Panc1 (cell line): ENCODE measurements around the gene OTULINL. TPM values are rescaled to one million over a fixed set of nuclear protein-coding genes. Genes with fewer than 3 reads are reported as not detected.

ENCODE experiments used
- ATAC-seq: fragments of 200-7000 bp; cut with Tn5 transposase; 2 replicates; pipeline ENCODE4 v1.9.1; 2020; ENCODE audit warnings: mild to moderate bottlenecking, moderate library complexity
- Bru-seq: library from RNA; stranded (reverse); fragments of 400-500 nt; gene quantifications from one replicate; lab custom pipeline; 2021; lab: Mats Ljungman, UMichigan
- BruChase-seq, 2 experiments: library from RNA; stranded (reverse); fragments of 400-500 nt; gene quantifications; one replicate each; lab custom pipeline; 2021; lab: Mats Ljungman, UMichigan
- BruUV-seq: library from RNA; stranded (reverse); fragments of 400-500 nt; replicated peaks from 2 replicates; lab custom pipeline; 2021; lab: Mats Ljungman, UMichigan
- CTCF ChIA-PET: fragments of 300-600 bp; sonication (Branson Sonifier 250); formaldehyde crosslinking; loops from one replicate; lab custom pipeline; 2022; ENCODE audit warnings: antibody characterized with exemption; lab: Charles Lee
- POLR2A ChIA-PET: fragments of 300-600 bp; sonication (Branson Sonifier 250); formaldehyde crosslinking; loops from one replicate; lab custom pipeline; 2022; ENCODE audit warnings: antibody characterized with exemption; lab: Charles Lee
- DNase-seq: peaks from one replicate; pipeline ENCODE4 v3.0.0-alpha.2; 2010; ENCODE audit warnings: low read depth, low spot score
- H3K27ac ChIP-seq: 2 replicates; pipeline ENCODE4 v1.5.1; 2011; ENCODE audit warnings: mild to moderate bottlenecking, low read length, inconsistent platforms
- H3K27me3 ChIP-seq: fragments of 200-500 bp; sonication (Bioruptor generic); 2 replicates; pipeline ENCODE4 v1.6.0; 2014; ENCODE audit warnings: low read length, inconsistent platforms; ENCODE audit not compliant: control insufficient read depth, insufficient read depth
- H3K36me3 ChIP-seq: fragments of 200-500 bp; sonication (Bioruptor generic); 2 replicates; pipeline ENCODE4 v1.5.1; 2014; ENCODE audit warnings: inconsistent platforms, mild to moderate bottlenecking, low read length, moderate library complexity; ENCODE audit not compliant: control insufficient read depth, insufficient read depth
- H3K4me1 ChIP-seq: 2 replicates; pipeline ENCODE4 v1.5.1; 2011; ENCODE audit warnings: inconsistent platforms, mild to moderate bottlenecking, low read length, moderate library complexity; ENCODE audit not compliant: control insufficient read depth, insufficient read depth
- H3K4me3 ChIP-seq, 2 experiments: 2 replicates each; pipeline ENCODE4 v1.5.1; 2011 to 2012; ENCODE audit warnings: low read depth in 2 of 2, low read length in 2 of 2, mild to moderate bottlenecking in 2 of 2, inconsistent platforms in 1 of 2, moderate library complexity in 1 of 2
- H3K9me3 ChIP-seq: fragments of 200-500 bp; sonication (Bioruptor generic); 2 replicates; pipeline ENCODE4 v1.5.1; 2014; ENCODE audit warnings: low read depth, mild to moderate bottlenecking, inconsistent platforms, low read length, moderate library complexity; ENCODE audit not compliant: control insufficient read depth, insufficient read depth
- CTCF ChIP-seq: fragments of 450-650 bp; IDR thresholded peaks from 2 replicates; pipeline ENCODE4 v1.5.1; 2017; ENCODE audit warnings: mild to moderate bottlenecking
- POLR2AphosphoS5 ChIP-seq: IDR thresholded peaks from 2 replicates; pipeline ENCODE4 v1.6.1; 2012; ENCODE audit warnings: mild to moderate bottlenecking, low read depth, low read length, moderate library complexity
- REST ChIP-seq, 2 experiments: IDR thresholded peaks; 2 replicates each; pipeline ENCODE4 v1.6.1; 2011 to 2012; ENCODE audit warnings: low read depth in 2 of 2, control low read depth in 1 of 2, low read length in 1 of 2, mild to moderate bottlenecking in 1 of 2, moderate library complexity in 1 of 2; ENCODE audit not compliant: insufficient read depth in 1 of 2
- SIN3A ChIP-seq: IDR thresholded peaks from 2 replicates; pipeline ENCODE4 v1.6.1; 2012; ENCODE audit warnings: low read depth, mild to moderate bottlenecking, low read length, moderate library complexity, borderline replicate concordance; ENCODE audit not compliant: insufficient read depth
- TCF7L2 ChIP-seq: IDR thresholded peaks from 2 replicates; pipeline ENCODE4 v1.6.1; 2011; ENCODE audit warnings: mild to moderate bottlenecking, low read depth, low read length, inconsistent platforms
- in situ Hi-C: cut with HindIII; loops from 2 replicates; pipeline ENCODE4 v1.10.0; 2016; ENCODE audit warnings: low sequenced_read_pairs, low pct_unique_long_range_greater_than_20kb
- intact Hi-C: fragments of 100-400 bp; cut with micrococcal nuclease; formaldehyde crosslinking; loops from one replicate; pipeline ENCODE4 v1.10.0; 2022; ENCODE audit not compliant: unreplicated experiment
- long read RNA-seq: library from polyadenylated mRNA; unstranded; transcript quantifications from one replicate; pipeline ENCODE4 v2.0.0, GENCODE V29; 2021; ENCODE audit not compliant: unreplicated experiment
- polyA plus RNA-seq: library from polyadenylated mRNA; unstranded; fragments of >200 nt; gene quantifications from one replicate; pipeline ENCODE4 v1.2.1, GENCODE V29; 2012; ENCODE audit warnings: missing spikeins; ENCODE audit not compliant: insufficient read length
- total RNA-seq: library from RNA; stranded (reverse); gene quantifications from one replicate; pipeline ENCODE4 v1.2.1, GENCODE V29; 2021; ENCODE audit not compliant: unreplicated experiment

Gene OTULINL
- total RNA-seq, result 1.8 TPM
- 0.82 TPM for polyA plus RNA-seq
- Bru-seq, nascent RNA, result percentile 32 among the genes with signal in this experiment
- BruChase-seq, experiment 1, labeled RNA remaining after a 2-hour chase, result percentile 32 among the genes with signal in this experiment
- BruChase-seq, experiment 2, labeled RNA remaining after a 6-hour chase, result percentile 41 among the genes with signal in this experiment
- long read RNA-seq, partial matches to known transcripts, result 0 of 4 reads
- long read RNA-seq, other reads (novel, unspliced or antisense), result 1 of 4 reads

GRCh38 chr5:14581106-14581890 is at the start of gene OTULINL:
TSS of gene OTULINL (plus strand) at chr5:14581792. CDS start at chr5:14581895, 103 bp downstream.
- no peak for TF ChIP-seq CTCF
- no peak for TF ChIP-seq SIN3A
- no peak for TF ChIP-seq TCF7L2
- no peak for TF ChIP-seq REST (IDR thresholded peaks at IDR 0.05; ENCODE audit: insufficient read depth in 1 of 2, low read depth in 2 of 2, low read length in 1 of 2)
- no peak for TF ChIP-seq POLR2AphosphoS5
- in situ Hi-C loops, result no loop called here
- intact Hi-C loops, result no loop called here
- Histone ChIP-seq H3K4me3 (peak within 1 kb of the TSS; percentile 51 to 61), H3K27me3 (peaks cover 36% of the 10 kb centered on the region), H3K9me3 (no peaks in the 10 kb centered on the region), H3K4me1 (0 out of 2 replicates have a peak, but pooled peaks cover 3% of the 10 kb centered on the region), H3K36me3 (no peaks in the 10 kb centered on the region), H3K27ac (no peak within 1 kb of the TSS)
- ChIA-PET CTCF (no interaction called here), POLR2A (no interaction called here)
- DNase-seq (no peak), ATAC-seq (peak; percentile 97)
- BruUV-seq, result no TSS peak

GRCh38 chr5:14532180-14532579 is 49.4 kb upstream of the OTULINL start:
- CTCF ChIA-PET, result no interaction called here

More at GRCh38 chr5:14532180-14532579, 49.4 kb upstream of the OTULINL start:
- no peaks in the 10 kb centered on the region for H3K9me3 ChIP-seq
- H3K27ac ChIP-seq, result no peak overlapping the region
- DNase-seq (no peak), ATAC-seq (no peak)
- in situ Hi-C loops (no loop called here), intact Hi-C loops (no loop called here)
- TF ChIP-seq REST (IDR thresholded peaks at IDR 0.05; ENCODE audit: insufficient read depth in 1 of 2, low read depth in 2 of 2, low read length in 1 of 2) (no peak), SIN3A (no peak), POLR2AphosphoS5 (no peak), CTCF (no peak), TCF7L2 (no peak)
- H3K4me1 ChIP-seq, result no peaks in the 10 kb centered on the region
- POLR2A ChIA-PET, result no interaction called here
- no peaks in the 10 kb centered on the region for H3K36me3 ChIP-seq
- BruUV-seq, result no TSS peak
- H3K4me3 ChIP-seq, result no peak overlapping the region
- no peaks in the 10 kb centered on the region for H3K27me3 ChIP-seq
